ENCODE measurements around the gene NAV2.

NAV2 gene

DNA sequence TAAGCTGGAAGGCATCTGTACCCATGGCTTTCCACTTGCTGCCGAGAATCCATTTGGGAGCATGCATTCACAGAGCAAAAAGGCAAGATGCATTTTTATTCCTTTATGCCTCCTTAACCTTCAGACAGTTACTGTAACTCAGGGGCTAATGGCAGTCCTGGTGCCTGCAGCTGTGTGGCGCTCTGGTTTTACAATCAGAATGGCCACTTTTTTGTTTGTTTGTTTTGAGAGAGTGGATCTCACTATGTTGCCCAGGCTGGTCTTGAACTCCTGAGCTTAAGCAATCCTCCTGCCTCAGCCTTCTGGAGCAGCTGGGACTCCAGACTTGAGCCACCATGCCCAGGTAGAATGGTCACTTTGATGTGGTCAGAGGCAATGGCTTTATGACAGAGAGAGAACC lies 101.8 kb downstream of the NAV2 start:
- DNase-seq = no peak

GRCh38 chr11:19816040-19816439 lies 103.4 kb downstream of the NAV2 start:
- no peak for DNase-seq

- DNase-seq = no peak
Measured at GRCh38 chr11:19816817-19817216, 104.2 kb downstream of the NAV2 start.

GRCh38 chr11:19817265-19817851 lies 104.7 kb downstream of the NAV2 start:
- no peak for DNase-seq

DNA sequence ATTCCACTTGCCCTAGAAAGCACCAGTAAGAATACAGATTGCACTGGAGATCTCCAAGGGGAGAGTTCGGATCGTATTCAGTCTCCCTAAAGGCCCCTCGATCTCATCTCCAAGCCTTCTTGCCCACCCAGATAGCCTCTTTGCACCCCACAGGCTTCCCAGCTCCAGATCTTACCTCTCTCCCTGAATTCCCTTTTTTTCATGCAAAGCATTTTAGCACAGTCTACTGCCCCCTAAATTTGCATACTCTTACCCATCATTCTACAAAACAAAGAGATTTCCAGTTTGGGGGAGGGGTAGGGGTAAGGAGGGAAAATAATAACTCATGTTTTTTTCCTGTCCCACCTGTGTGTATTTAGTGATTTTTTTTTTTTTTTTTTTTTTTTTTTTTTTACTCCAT lies 105.2 kb downstream of the NAV2 start:
- DNase-seq = no peak

DNA sequence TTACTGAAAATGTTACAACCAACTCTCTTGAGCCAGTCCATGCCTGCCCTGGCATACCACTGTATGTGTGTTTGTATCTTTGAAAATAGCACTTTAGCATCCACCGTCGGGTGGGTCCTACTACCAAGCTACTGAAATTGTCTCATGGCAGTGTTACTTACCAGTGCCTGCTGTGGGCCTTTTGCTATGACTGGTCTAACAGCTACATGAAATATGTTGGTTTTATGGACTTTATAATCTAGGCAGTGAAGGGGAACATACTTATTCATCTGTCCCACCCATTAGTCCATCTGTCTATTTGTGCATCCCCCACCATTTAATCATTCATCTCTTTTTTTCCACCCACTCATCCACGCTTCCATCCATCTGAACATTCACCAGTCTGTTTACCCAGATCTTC lies 106.0 kb downstream of the NAV2 start:
- no peak for DNase-seq

DNA sequence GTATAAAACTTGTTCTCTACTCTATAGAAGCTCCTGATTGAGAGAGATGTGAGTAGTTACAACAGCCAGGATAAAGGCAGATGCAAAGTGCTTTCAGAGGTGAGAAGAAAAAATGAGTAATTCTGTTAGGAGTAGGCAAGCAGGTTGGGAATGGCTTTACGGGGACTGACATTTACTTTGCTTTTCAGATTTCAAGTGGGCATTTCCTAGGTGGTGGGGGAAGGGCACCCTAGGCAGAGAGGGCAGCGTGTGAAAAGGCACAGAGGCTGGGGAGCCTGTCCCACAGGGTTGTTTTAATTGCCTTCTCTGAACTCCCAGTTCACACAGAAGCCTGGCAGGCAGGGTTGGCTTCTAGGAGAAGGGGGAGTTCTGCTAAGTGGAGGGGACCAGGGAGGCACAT lies 106.5 kb downstream of the NAV2 start:
- DNase-seq = no peak

- DNase-seq = no peak
Measured at GRCh38 chr11:19820100-19820499, 107.5 kb downstream of the NAV2 start.

- DNase-seq = no peak
Measured at GRCh38 chr11:19821412-19821875, 108.8 kb downstream of the NAV2 start.

DNA sequence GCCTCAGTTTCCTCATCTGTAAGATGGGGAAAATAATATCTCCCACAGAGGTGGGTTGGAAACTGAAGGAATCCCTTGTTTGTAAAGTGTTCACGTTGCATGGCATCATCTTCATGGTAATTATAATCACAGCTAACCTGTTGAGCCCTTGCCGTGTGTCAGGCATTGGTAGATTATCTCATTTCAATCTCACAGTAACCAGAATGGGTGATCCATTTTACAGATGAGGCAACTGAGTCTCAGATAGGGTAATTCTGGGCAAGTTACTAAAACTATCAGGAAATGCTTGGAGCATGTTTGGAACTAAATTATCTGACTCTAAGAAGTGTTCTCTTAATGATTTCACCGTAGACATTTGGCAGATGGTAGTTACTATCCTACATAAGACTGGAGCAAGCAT lies 109.4 kb downstream of the NAV2 start:
- DNase-seq = no peak

GRCh38 chr11:19822531-19822930 lies 109.9 kb downstream of the NAV2 start:
- DNase-seq = no peak

GRCh38 chr11:19826606-19827005 lies 114.0 kb downstream of the NAV2 start:
- no peak for DNase-seq

- no peak for DNase-seq
Measured at GRCh38 chr11:19827399-19828135, 114.9 kb downstream of the NAV2 start.

DNA sequence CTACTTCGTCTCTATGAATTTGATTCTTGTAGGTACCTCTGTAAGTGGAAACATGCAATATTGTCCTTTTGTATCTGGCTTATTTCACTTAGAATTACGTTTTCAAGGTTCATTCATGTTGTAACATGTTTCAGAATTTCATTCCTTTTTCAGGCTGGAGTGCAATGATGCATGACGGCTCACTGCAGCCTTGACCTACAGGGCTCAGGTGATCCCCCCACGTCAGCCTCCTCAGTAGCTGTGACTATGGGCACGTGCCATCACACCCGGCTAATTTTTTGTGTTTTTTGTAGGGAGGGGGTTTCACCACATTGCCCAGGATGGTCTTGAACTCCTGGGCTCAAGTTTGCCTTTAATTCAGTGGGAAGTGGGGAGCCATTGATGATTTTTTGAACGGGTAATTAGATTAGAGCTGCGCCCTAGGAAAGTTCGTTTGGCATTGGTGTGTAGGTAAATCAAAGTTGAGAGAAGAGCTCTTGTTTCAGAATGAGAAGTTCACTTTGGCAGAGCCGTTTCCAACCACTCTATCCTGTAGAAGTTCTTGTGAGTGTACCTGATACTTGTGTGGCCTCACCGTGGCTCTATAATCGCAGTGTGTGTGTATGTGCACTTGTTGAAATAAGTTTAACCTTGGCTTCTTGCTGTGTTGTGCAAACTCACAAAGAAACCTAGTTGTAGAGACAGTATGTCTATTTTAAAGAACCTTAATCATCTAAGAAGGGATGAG lies 115.9 kb downstream of the NAV2 start:
- DNase-seq = no peak

- DNase-seq = no peak
Measured at GRCh38 chr11:19829109-19829837, 116.6 kb downstream of the NAV2 start.

GRCh38 chr11:19832086-19832750 lies 119.6 kb downstream of the NAV2 start:
- DNase-seq = no peak

DNA sequence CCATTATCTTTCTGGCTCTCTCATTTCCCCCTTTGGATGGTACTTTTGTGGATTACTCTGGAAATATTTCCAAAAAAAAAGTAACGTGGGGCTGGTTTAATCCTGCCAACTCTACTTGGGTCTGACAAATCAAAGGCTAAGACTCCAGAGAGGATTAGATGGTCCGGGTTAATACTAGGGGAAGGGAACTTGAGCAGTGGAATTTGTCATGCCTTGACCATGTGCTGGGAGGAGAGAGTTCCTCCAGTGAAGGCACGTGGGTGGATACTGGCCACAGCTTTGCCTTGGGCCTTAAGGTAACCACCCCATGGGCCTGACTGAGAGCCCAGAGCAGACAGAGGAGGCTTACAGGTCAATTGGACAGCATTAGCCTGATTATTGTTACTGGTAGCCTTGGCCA lies 120.3 kb downstream of the NAV2 start:
- DNase-seq = no peak

- DNase-seq = no peak
Measured at GRCh38 chr11:19834771-19835170, 122.1 kb downstream of the NAV2 start.

DNA sequence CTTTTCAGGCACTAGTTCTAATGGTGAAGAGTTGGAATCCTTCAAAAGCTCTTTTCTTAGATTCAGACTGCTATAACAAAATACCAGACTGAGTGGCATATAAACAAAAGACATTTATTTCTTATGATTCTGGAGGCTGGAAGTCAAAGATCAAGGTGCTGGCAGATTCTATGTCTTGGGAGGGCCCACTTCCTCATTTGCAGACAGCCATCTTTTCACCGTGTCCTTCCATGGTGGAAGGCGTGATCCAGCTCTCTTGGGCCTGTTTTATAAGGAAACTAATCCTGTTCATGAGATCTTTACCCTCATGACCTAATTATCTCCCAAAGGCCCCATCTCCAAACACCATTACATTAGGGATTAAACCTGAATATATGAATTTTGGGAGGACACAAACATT lies 124.0 kb downstream of the NAV2 start:
- DNase-seq = no peak

DNA sequence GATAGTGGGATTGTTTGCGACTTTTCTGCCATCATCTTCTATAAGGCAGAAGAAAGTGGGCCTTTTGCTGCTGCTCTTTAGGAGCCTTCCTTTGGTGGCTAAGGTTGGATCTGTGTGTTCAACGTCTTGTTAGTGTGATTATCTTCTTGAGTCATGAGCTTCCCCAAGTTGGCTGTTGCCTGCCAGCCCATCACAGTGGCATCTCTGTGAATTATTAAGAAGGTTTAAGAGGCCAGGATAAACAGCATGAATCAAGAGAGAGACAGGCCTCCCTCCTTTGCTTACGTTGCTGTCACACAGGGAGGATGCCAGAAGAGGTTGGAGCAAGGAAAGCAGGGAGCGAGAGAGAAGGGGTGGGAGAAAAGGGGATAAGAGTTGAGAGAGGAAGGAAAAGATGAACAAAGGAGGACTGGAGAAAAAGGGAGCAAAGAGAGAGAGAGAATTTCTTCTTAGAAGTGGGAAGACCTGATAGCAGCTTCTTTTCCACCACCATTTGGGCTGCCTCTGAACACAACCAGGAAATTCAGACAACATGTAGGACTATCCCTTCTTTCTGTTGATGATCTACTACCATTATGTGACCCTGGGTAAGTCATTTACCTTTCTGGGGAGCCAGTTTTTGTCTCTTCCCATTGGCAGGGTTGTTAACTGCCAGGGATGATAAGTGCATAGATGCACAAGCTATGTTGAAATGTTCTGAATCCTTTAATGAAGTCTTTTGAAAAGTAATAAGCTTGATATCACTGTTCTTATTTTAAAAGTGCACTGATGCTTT lies 126.5 kb downstream of the NAV2 start:
- no peak for DNase-seq

DNA sequence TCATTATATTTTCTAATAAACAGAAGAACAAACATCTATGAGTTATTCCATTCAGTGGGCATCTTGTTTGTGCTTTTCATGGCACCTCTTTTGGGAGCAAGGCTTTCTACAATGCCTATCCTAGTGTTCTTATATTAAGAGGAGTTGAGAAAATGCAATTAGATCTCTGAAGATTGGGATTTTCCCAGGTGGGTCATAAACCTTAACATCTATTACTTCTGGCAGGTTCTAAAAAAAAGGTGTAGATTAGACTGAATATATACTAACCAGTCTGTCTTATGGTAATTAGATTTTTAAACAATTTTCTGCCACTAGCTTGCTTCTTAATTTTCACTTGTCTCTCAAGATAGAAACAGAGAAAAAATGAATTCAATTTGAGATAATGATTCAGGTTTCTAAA lies 128.3 kb downstream of the NAV2 start:
- no peak for DNase-seq

GRCh38 chr11:19842505-19842904 lies 129.9 kb downstream of the NAV2 start:
- DNase-seq = no peak
